Measurements from ENCODE around the gene SLC35B3.
"Not testable (repeated sequence)": the region's sequence is repeated elsewhere in the genome, so short reads cannot be mapped to it uniquely, and the experiment has no call there.

DNA sequence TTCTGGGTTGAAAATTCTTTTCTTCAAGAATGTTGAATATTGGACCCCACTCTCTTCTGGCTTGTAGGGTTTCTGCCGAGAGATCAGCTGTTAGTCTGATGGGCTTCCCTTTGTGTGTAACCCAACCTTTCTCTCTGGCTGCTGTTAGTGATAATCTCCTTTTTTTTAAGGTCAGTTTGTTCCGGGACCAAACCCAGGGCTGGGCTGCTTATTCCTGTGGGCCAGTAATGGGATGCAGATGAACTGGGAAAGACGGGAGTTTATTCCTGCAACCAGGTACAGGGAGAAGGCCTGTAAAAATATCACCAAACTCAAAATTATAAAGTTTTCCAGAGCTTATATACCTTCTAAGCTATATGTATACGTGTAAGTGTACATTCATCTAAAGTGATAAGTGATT is 10.6 kb upstream of the SLC35B3 start:
- TF ChIP-seq, protein P1, sequence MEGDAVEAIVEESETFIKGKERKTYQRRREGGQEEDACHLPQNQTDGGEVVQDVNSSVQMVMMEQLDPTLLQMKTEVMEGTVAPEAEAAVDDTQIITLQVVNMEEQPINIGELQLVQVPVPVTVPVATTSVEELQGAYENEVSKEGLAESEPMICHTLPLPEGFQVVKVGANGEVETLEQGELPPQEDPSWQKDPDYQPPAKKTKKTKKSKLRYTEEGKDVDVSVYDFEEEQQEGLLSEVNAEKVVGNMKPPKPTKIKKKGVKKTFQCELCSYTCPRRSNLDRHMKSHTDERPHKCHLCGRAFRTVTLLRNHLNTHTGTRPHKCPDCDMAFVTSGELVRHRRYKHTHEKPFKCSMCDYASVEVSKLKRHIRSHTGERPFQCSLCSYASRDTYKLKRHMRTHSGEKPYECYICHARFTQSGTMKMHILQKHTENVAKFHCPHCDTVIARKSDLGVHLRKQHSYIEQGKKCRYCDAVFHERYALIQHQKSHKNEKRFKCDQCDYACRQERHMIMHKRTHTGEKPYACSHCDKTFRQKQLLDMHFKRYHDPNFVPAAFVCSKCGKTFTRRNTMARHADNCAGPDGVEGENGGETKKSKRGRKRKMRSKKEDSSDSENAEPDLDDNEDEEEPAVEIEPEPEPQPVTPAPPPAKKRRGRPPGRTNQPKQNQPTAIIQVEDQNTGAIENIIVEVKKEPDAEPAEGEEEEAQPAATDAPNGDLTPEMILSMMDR (conservative IDR thresholded peaks at IDR 0.05; ENCODE audit: low read depth, low read length): not testable (repeated sequence)
- not testable (repeated sequence) for TF ChIP-seq EZH2 (IDR thresholded peaks at IDR 0.05; ENCODE audit: borderline replicate concordance, low read depth, low read length, poor library complexity, severe bottlenecking)

All from A673 (cell line).